Hepatocyte (in vitro differentiated cells): Measurements from ENCODE around the gene ARHGEF38. TPM values are rescaled to one million over a fixed set of nuclear protein-coding genes. Genes with fewer than 3 reads are reported as not detected.

ENCODE experiments used
- DNase-seq: peaks from one replicate; pipeline ENCODE4 v3.0.0-alpha.2; 2016; ENCODE audit warnings: low spot score
- H2AFZ ChIP-seq: fragments of 200-600 bp; sonication (generic); 2 replicates; pipeline ENCODE4 v1.6.0; 2016; ENCODE audit warnings: antibody characterized with exemption, mild to moderate bottlenecking
- H3K27ac ChIP-seq: fragments of 200-600 bp; sonication (generic); 2 replicates; pipeline ENCODE4 v1.5.1; 2016; ENCODE audit warnings: mild to moderate bottlenecking
- H3K27me3 ChIP-seq: fragments of 200-600 bp; sonication (generic); 2 replicates; pipeline ENCODE4 v1.6.1; 2016
- H3K36me3 ChIP-seq: fragments of 200-600 bp; sonication (generic); replicated peaks from 2 replicates; pipeline ENCODE4 v1.5.1; 2016; ENCODE audit warnings: low read depth; ENCODE audit not compliant: insufficient read depth
- H3K4me1 ChIP-seq: fragments of 200-600 bp; sonication (generic); 2 replicates; pipeline ENCODE4 v1.5.1; 2016; ENCODE audit warnings: mild to moderate bottlenecking, moderate library complexity; ENCODE audit not compliant: insufficient read depth
- H3K4me2 ChIP-seq: fragments of 200-600 bp; sonication (generic); 2 replicates; pipeline ENCODE4 v1.6.0; 2016
- H3K4me3 ChIP-seq: fragments of 200-600 bp; sonication (generic); 2 replicates; pipeline ENCODE4 v1.5.1; 2016; ENCODE audit warnings: mild to moderate bottlenecking
- H3K79me2 ChIP-seq: fragments of 200-600 bp; sonication (generic); 2 replicates; pipeline ENCODE4 v1.6.0; 2017; ENCODE audit warnings: mild to moderate bottlenecking
- H3K9me2 ChIP-seq: fragments of 200-600 bp; sonication (generic); replicated peaks from 2 replicates; pipeline ENCODE4 v1.6.0; 2017; ENCODE audit warnings: mild to moderate bottlenecking; ENCODE audit not compliant: insufficient read depth
- H3K9me3 ChIP-seq: fragments of 200-600 bp; sonication (generic); 2 replicates; pipeline ENCODE4 v1.5.1; 2016; ENCODE audit warnings: low read depth, mild to moderate bottlenecking
- H4K20me1 ChIP-seq: fragments of 200-600 bp; sonication (generic); 2 replicates; pipeline ENCODE4 v1.6.0; 2016; ENCODE audit warnings: mild to moderate bottlenecking; ENCODE audit not compliant: insufficient read depth, poor library complexity, severe bottlenecking
- CTCF ChIP-seq: fragments of 200-600 bp; sonication (generic); IDR thresholded peaks from 2 replicates; pipeline ENCODE4 v1.5.1; 2016; ENCODE audit warnings: antibody characterized with exemption, mild to moderate bottlenecking; ENCODE audit not compliant: poor library complexity
- EZH2 ChIP-seq: fragments of 200-600 bp; sonication (generic); IDR thresholded peaks from 2 replicates; pipeline ENCODE4 v1.6.1; 2016; ENCODE audit warnings: antibody characterized with exemption, mild to moderate bottlenecking, borderline replicate concordance
- EZH2phosphoT487 ChIP-seq: fragments of 200-600 bp; sonication (generic); IDR thresholded peaks from one replicate; pipeline ENCODE4 v1.6.1; 2018; ENCODE audit warnings: antibody characterized with exemption, mild to moderate bottlenecking, low read depth, moderate library complexity; ENCODE audit not compliant: unreplicated experiment, severe bottlenecking
- WGBS: methylation state at CpG from one replicate; pipeline ENCODE4 v1.1.6; 2016; ENCODE audit warnings: low lambda C conversion rate; ENCODE audit errors: missing lambda C conversion rate; 5-methylcytosine and 5-hydroxymethylcytosine counted together
- polyA plus RNA-seq: library from polyadenylated mRNA; unstranded; fragments of >200 nt; fragmentation: Nextera tagmentation; extraction: Ambion mirVana; gene quantifications from 2 replicates; pipeline ENCODE4 v1.2.1, GENCODE V29; 2016
- total RNA-seq: library from RNA; depleted of rRNA; stranded (reverse); fragments of >200 nt; gene quantifications from 2 replicates; pipeline ENCODE4 v1.2.3, GENCODE V29; 2014

ARHGEF38 gene
- total and polyA plus RNA-seq, 2 experiments from 2014 or later = 2.0 to 4.0 TPM

GRCh38 chr4:105586638-105587328 lies 34.4 kb downstream of the ARHGEF38 start:
- Histone ChIP-seq H3K4me3 (no peak overlapping the region), H3K27me3 (no peaks in the 10 kb centered on the region), H3K36me3 (no peaks in the 10 kb centered on the region), H3K9me2 (no peaks in the 10 kb centered on the region), H3K27ac (peak overlapping the region; percentile 60), H4K20me1 (no peaks in the 10 kb centered on the region), H3K4me2 (peak overlapping the region; percentile 50), H3K79me2 (no peaks in the 10 kb centered on the region), H3K9me3 (no peaks in the 10 kb centered on the region), H2AFZ (no peak overlapping the region), H3K4me1 (peaks cover 10% of the 10 kb centered on the region)
- no peak for DNase-seq
- no peak for TF ChIP-seq CTCF
- no peak for TF ChIP-seq EZH2
- TF ChIP-seq EZH2phosphoT487 = no peak
- 49% methylated on average over 4 of the region's 4 CpGs for WGBS

GRCh38 chr4:105587841-105588240 lies 35.4 kb downstream of the ARHGEF38 start:
- peak overlapping the region; percentile 34 for H3K4me2 ChIP-seq
- peak overlapping the region; percentile 60 for H3K27ac ChIP-seq
- H3K36me3 ChIP-seq = no peaks in the 10 kb centered on the region
- H3K27me3 ChIP-seq = no peaks in the 10 kb centered on the region
- no peaks in the 10 kb centered on the region for H3K79me2 ChIP-seq
- no peak for TF ChIP-seq EZH2
- TF ChIP-seq CTCF = no peak
- no peak for TF ChIP-seq EZH2phosphoT487
- H3K4me3 ChIP-seq = no peak overlapping the region
- no peaks in the 10 kb centered on the region for H3K9me2 ChIP-seq
- no peaks in the 10 kb centered on the region for H4K20me1 ChIP-seq
- 87% methylated on average over 2 of the region's 2 CpGs for WGBS
- DNase-seq = no peak
- no peak overlapping the region for H2AFZ ChIP-seq
- H3K4me1 ChIP-seq = peaks cover 10% of the 10 kb centered on the region
- H3K9me3 ChIP-seq = no peaks in the 10 kb centered on the region

- no peaks in the 10 kb centered on the region for H3K9me2 ChIP-seq
- no peak overlapping the region for H2AFZ ChIP-seq
- no peaks in the 10 kb centered on the region for H3K9me3 ChIP-seq
- DNase-seq = no peak
- 86% methylated on average over 3 of the region's 3 CpGs for WGBS
- TF ChIP-seq CTCF (no peak), EZH2 (no peak), EZH2phosphoT487 (no peak)
- H3K4me2 ChIP-seq = no peak overlapping the region
- peak overlapping the region; percentile 60 for H3K27ac ChIP-seq
- H3K79me2 ChIP-seq = no peaks in the 10 kb centered on the region
- no peaks in the 10 kb centered on the region for H3K36me3 ChIP-seq
- no peaks in the 10 kb centered on the region for H4K20me1 ChIP-seq
- no peaks in the 10 kb centered on the region for H3K27me3 ChIP-seq
- no peak overlapping the region for H3K4me3 ChIP-seq
- peaks cover 10% of the 10 kb centered on the region for H3K4me1 ChIP-seq
Measured at GRCh38 chr4:105588252-105588651, 35.8 kb downstream of the ARHGEF38 start.
